Thoracic aorta (tissue), 2 donors: Measurements from ENCODE around the gene ZMIZ1. TPM values are rescaled to one million over a fixed set of nuclear protein-coding genes. Genes with fewer than 3 reads are reported as not detected.

Experiments
- ATAC-seq: fragments of 150-250 bp; one replicate; pipeline ENCODE4 v1.8.0; 2017; ENCODE audit warnings: low read depth; ENCODE audit not compliant: insufficient number of reproducible peaks, low FRiP score
- DNase-seq: peaks from one replicate; pipeline ENCODE4 v3.0.0-alpha.2; 2020; ENCODE audit warnings: low spot score
- H3K27ac ChIP-seq, 2 donors: fragments of 200-600 bp; sonication (generic); 1 replicate in 1 of 2; 2 replicates in 1 of 2; pipeline ENCODE4 v1.5.1; 2016; ENCODE audit warnings: mild to moderate bottlenecking in 2 of 2, moderate library complexity in 2 of 2
- H3K27me3 ChIP-seq: fragments of 200-600 bp; sonication (generic); replicated peaks from 2 replicates; pipeline ENCODE4 v1.6.0; 2016; ENCODE audit warnings: mild to moderate bottlenecking; ENCODE audit not compliant: insufficient read depth
- H3K36me3 ChIP-seq: fragments of 200-600 bp; sonication (generic); one replicate; pipeline ENCODE4 v1.5.1; 2016
- H3K4me1 ChIP-seq, 2 donors: fragments of 200-600 bp; sonication (generic); 1 replicate in 1 of 2; 2 replicates in 1 of 2; pipeline versions ENCODE4 v1.5.1 to v1.6.0; 2016; ENCODE audit warnings: low read depth in 2 of 2, mild to moderate bottlenecking in 1 of 2; ENCODE audit not compliant: control insufficient read depth in 1 of 2
- H3K4me3 ChIP-seq: fragments of 200-600 bp; sonication (generic); 2 replicates; pipeline ENCODE4 v1.5.1; 2016; ENCODE audit warnings: mild to moderate bottlenecking
- H3K9me3 ChIP-seq: fragments of 200-600 bp; sonication (generic); 2 replicates; pipeline ENCODE4 v1.5.1; 2016
- CTCF ChIP-seq: fragments of 200-600 bp; sonication (generic); IDR thresholded peaks from one replicate; pipeline ENCODE4 v1.5.1; 2019; ENCODE audit warnings: antibody characterized with exemption
- total RNA-seq, 2 donors: library from RNA; depleted of rRNA; stranded (reverse); fragments of >200 nt; gene quantifications; one replicate each; pipeline versions ENCODE4 v1.1.0 to v1.2.3, GENCODE V29; 2016

ZMIZ1 gene
- total RNA-seq, 2 donors from 2014 or later, result 57.8 to 81.6 TPM

- H3K4me3 ChIP-seq, result no peak overlapping the region
- DNase-seq, result no peak
Observed at GRCh38 chr10:79361726-79362397, 293.1 kb downstream of the ZMIZ1 start.

More at GRCh38 chr10:79361726-79362397, 293.1 kb downstream of the ZMIZ1 start:
- Histone ChIP-seq H3K36me3 (no peaks in the 10 kb centered on the region), H3K4me1 (no peaks in the 10 kb centered on the region), H3K27ac (no peak overlapping the region), H3K27me3 (no peaks in the 10 kb centered on the region), H3K9me3 (peaks cover 3% of the 10 kb centered on the region)
- no peak for TF ChIP-seq CTCF
- no peak for ATAC-seq
